ENCODE results near the gene BRPF1. TPM values are rescaled to one million over a fixed set of nuclear protein-coding genes. Genes with fewer than 3 reads are reported as not detected.

BRPF1 gene
- total and polyA plus RNA-seq, 10 of the 15 experiments (the other 5 are each of a cell fraction or from before 2014, with no cell fraction given): 1.2 to 25.3 (median 13.6) TPM

DNA sequence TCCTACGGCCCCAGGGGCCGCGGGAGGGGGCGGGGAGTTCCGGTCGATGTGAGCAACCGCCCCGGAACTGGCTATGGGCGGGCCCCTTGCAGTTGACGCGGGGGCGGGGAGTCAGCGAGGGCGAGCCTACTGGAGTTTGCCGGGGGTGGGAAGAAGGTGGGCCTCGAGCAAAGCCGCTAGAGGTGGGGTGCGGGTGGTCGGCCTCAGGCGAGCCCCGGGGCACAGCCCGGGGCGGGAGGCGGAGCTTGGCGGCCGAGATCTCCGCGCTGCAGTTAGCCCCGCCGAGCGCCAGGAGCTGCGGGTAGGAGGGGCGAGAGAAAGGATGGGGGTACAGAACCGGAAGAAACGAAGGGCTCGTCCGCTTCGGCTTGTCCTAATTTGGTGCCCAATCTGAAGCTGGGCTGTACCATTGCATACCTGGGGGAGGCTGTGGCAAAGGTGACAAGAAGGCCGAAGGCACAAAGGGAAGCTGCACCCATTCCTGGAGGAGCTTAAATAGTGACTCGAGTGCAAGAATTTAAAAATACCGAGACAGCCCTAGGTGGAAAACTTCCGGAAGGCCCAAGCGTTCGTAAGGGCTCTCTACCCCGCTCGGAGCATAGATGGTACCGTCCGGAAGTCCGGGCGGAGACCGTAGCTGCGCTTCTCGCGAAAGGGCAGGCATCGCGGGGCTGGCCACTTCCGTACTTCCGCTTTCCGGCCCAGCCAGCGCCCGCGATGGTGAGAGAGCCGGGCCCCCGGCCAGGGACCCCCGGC, 61.0 kb downstream of the BRPF1 start, which contains the start of the genes ARPC4 and TADA3 (continued):
- peak; percentile 98 for TF ChIP-seq CHD1 (IDR thresholded peaks at IDR 0.05; ENCODE audit: low read depth, low read length)
- TF ChIP-seq STAT1 (conservative IDR thresholded peaks at IDR 0.05): peak; percentile 61; the same call in 1 of the 2 replicates
- peak; percentile 98 for TF ChIP-seq SREBF1 (IDR thresholded peaks at IDR 0.05; ENCODE audit: low read length)
- TF ChIP-seq MXI1 (IDR thresholded peaks at IDR 0.05; ENCODE audit: low read depth, low read length): peak; percentile 60
- TF ChIP-seq, protein P1, sequence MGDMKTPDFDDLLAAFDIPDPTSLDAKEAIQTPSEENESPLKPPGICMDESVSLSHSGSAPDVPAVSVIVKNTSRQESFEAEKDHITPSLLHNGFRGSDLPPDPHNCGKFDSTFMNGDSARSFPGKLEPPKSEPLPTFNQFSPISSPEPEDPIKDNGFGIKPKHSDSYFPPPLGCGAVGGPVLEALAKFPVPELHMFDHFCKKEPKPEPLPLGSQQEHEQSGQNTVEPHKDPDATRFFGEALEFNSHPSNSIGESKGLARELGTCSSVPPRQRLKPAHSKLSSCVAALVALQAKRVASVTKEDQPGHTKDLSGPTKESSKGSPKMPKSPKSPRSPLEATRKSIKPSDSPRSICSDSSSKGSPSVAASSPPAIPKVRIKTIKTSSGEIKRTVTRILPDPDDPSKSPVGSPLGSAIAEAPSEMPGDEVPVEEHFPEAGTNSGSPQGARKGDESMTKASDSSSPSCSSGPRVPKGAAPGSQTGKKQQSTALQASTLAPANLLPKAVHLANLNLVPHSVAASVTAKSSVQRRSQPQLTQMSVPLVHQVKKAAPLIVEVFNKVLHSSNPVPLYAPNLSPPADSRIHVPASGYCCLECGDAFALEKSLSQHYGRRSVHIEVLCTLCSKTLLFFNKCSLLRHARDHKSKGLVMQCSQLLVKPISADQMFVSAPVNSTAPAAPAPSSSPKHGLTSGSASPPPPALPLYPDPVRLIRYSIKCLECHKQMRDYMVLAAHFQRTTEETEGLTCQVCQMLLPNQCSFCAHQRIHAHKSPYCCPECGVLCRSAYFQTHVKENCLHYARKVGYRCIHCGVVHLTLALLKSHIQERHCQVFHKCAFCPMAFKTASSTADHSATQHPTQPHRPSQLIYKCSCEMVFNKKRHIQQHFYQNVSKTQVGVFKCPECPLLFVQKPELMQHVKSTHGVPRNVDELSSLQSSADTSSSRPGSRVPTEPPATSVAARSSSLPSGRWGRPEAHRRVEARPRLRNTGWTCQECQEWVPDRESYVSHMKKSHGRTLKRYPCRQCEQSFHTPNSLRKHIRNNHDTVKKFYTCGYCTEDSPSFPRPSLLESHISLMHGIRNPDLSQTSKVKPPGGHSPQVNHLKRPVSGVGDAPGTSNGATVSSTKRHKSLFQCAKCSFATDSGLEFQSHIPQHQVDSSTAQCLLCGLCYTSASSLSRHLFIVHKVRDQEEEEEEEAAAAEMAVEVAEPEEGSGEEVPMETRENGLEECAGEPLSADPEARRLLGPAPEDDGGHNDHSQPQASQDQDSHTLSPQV (IDR thresholded peaks at IDR 0.05): no peak
- peak; percentile 88 for TF ChIP-seq CBFB (IDR thresholded peaks at IDR 0.05; ENCODE audit: low read depth)
- TF ChIP-seq, protein P2, sequence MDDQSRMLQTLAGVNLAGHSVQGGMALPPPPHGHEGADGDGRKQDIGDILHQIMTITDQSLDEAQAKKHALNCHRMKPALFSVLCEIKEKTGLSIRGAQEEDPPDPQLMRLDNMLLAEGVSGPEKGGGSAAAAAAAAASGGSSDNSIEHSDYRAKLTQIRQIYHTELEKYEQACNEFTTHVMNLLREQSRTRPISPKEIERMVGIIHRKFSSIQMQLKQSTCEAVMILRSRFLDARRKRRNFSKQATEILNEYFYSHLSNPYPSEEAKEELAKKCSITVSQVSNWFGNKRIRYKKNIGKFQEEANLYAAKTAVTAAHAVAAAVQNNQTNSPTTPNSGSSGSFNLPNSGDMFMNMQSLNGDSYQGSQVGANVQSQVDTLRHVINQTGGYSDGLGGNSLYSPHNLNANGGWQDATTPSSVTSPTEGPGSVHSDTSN (IDR thresholded peaks at IDR 0.05; ENCODE audit: insufficient replicate concordance, low read depth, low read length): no peak
- TF ChIP-seq EED (IDR thresholded peaks at IDR 0.05; ENCODE audit: low read depth): 0 out of 2 replicates have a peak, but pooled peaks have one; percentile 3
- TF ChIP-seq NR2C2 (IDR thresholded peaks at IDR 0.05; ENCODE audit: borderline replicate concordance, control insufficient read depth, insufficient read length, low read depth): no peak
- TF ChIP-seq POLR2A (IDR thresholded peaks at IDR 0.05; ENCODE audit: low read depth, low read length): peak; percentile 83
- TF ChIP-seq, protein P3, sequence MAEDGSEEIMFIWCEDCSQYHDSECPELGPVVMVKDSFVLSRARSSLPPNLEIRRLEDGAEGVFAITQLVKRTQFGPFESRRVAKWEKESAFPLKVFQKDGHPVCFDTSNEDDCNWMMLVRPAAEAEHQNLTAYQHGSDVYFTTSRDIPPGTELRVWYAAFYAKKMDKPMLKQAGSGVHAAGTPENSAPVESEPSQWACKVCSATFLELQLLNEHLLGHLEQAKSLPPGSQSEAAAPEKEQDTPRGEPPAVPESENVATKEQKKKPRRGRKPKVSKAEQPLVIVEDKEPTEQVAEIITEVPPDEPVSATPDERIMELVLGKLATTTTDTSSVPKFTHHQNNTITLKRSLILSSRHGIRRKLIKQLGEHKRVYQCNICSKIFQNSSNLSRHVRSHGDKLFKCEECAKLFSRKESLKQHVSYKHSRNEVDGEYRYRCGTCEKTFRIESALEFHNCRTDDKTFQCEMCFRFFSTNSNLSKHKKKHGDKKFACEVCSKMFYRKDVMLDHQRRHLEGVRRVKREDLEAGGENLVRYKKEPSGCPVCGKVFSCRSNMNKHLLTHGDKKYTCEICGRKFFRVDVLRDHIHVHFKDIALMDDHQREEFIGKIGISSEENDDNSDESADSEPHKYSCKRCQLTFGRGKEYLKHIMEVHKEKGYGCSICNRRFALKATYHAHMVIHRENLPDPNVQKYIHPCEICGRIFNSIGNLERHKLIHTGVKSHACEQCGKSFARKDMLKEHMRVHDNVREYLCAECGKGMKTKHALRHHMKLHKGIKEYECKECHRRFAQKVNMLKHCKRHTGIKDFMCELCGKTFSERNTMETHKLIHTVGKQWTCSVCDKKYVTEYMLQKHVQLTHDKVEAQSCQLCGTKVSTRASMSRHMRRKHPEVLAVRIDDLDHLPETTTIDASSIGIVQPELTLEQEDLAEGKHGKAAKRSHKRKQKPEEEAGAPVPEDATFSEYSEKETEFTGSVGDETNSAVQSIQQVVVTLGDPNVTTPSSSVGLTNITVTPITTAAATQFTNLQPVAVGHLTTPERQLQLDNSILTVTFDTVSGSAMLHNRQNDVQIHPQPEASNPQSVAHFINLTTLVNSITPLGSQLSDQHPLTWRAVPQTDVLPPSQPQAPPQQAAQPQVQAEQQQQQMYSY (CRISPR knock-in tag; IDR thresholded peaks at IDR 0.05): no peak
- peak; percentile 21; the same call in 1 of the 2 replicates for TF ChIP-seq IKZF1 (conservative IDR thresholded peaks at IDR 0.05)
- no peak for TF ChIP-seq E2F4 (IDR thresholded peaks at IDR 0.05; ENCODE audit: low read depth, low read length)
- peak; percentile 51; the same call in 1 of the 2 replicates for TF ChIP-seq POLR2AphosphoS2 (IDR thresholded peaks at IDR 0.05; ENCODE audit: low read depth, low read length)
- TF ChIP-seq, protein P4, sequence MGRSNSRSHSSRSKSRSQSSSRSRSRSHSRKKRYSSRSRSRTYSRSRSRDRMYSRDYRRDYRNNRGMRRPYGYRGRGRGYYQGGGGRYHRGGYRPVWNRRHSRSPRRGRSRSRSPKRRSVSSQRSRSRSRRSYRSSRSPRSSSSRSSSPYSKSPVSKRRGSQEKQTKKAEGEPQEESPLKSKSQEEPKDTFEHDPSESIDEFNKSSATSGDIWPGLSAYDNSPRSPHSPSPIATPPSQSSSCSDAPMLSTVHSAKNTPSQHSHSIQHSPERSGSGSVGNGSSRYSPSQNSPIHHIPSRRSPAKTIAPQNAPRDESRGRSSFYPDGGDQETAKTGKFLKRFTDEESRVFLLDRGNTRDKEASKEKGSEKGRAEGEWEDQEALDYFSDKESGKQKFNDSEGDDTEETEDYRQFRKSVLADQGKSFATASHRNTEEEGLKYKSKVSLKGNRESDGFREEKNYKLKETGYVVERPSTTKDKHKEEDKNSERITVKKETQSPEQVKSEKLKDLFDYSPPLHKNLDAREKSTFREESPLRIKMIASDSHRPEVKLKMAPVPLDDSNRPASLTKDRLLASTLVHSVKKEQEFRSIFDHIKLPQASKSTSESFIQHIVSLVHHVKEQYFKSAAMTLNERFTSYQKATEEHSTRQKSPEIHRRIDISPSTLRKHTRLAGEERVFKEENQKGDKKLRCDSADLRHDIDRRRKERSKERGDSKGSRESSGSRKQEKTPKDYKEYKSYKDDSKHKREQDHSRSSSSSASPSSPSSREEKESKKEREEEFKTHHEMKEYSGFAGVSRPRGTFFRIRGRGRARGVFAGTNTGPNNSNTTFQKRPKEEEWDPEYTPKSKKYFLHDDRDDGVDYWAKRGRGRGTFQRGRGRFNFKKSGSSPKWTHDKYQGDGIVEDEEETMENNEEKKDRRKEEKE (IDR thresholded peaks at IDR 0.05): peak; percentile 98
- peak; percentile 49 for TF ChIP-seq HCFC1 (IDR thresholded peaks at IDR 0.05; ENCODE audit: low read length)

Measured in GM12878 (cell line).